Measurements from ENCODE around the gene CFAP77.

CFAP77 gene

GRCh38 chr9:132596200-132596599 lies 186.2 kb downstream of the CFAP77 start:
- DNase-seq (ENCODE audit: low read depth, low spot score): no peak

GRCh38 chr9:132597073-132597775 lies 187.2 kb downstream of the CFAP77 start:
- no peak for DNase-seq (ENCODE audit: low read depth, low spot score)

- DNase-seq (ENCODE audit: low read depth, low spot score): no peak
These were observed 190.4 kb downstream of the CFAP77 start for GRCh38 chr9:132600326-132600984.

GRCh38 chr9:132602207-132602606 lies 192.2 kb downstream of the CFAP77 start:
- no peak for DNase-seq (ENCODE audit: low read depth, low spot score)

- DNase-seq (ENCODE audit: low read depth, low spot score): no peak
These were observed 195.4 kb downstream of the CFAP77 start for GRCh38 chr9:132605387-132605786.

GRCh38 chr9:132606066-132606465 lies 196.1 kb downstream of the CFAP77 start:
- no peak for DNase-seq (ENCODE audit: low read depth, low spot score)

- no peak for DNase-seq (ENCODE audit: low read depth, low spot score)
These were observed 199.2 kb downstream of the CFAP77 start for GRCh38 chr9:132609184-132609583.

- DNase-seq (ENCODE audit: low read depth, low spot score): no peak
These were observed 199.8 kb downstream of the CFAP77 start for GRCh38 chr9:132609829-132610228.

GRCh38 chr9:132610661-132611060 lies 200.7 kb downstream of the CFAP77 start:
- DNase-seq (ENCODE audit: low read depth, low spot score): no peak

GRCh38 chr9:132614324-132614723 lies 204.3 kb downstream of the CFAP77 start:
- no peak for DNase-seq (ENCODE audit: low read depth, low spot score)

GRCh38 chr9:132615774-132616173 lies 205.8 kb downstream of the CFAP77 start:
- no peak for DNase-seq (ENCODE audit: low read depth, low spot score)

- no peak for DNase-seq (ENCODE audit: low read depth, low spot score)
These were observed 206.7 kb downstream of the CFAP77 start for GRCh38 chr9:132616725-132617124.

GRCh38 chr9:132622159-132622558 lies 212.1 kb downstream of the CFAP77 start:
- no peak for DNase-seq (ENCODE audit: low read depth, low spot score)

All from smooth muscle cell of the brain vasculature (primary cell).